GM10266 (cell line): Measurements from ENCODE around the gene INO80C.

Experiments used
- DNase-seq: peaks from one replicate; pipeline ENCODE4 v3.0.0; 2012; ENCODE audit errors: extremely low spot score
- CTCF ChIP-seq: IDR thresholded peaks from 2 replicates; pipeline ENCODE4 v1.5.1; 2012; ENCODE audit warnings: mild to moderate bottlenecking, low read depth; ENCODE audit not compliant: control insufficient read depth, insufficient read depth; ENCODE audit errors: missing control alignments

The INO80C gene

GRCh38 chr18:35497370-35498197, at the start of gene INO80C:
TSS of gene INO80C (minus strand) at chr18:35497960. CDS start at chr18:35497874, 86 bp downstream.
- no peak for TF ChIP-seq CTCF
- peak; percentile 84 for DNase-seq

- no peak for DNase-seq
- TF ChIP-seq CTCF = no peak
Observed at GRCh38 chr18:35547008-35547605, 49.3 kb upstream of the INO80C start.

GRCh38 chr18:35542356-35542755, 44.6 kb upstream of the INO80C start:
- no peak for DNase-seq
- no peak for TF ChIP-seq CTCF

- no peak for TF ChIP-seq CTCF
- no peak for DNase-seq
Observed at GRCh38 chr18:35535297-35535696, 37.5 kb upstream of the INO80C start.

- TF ChIP-seq CTCF = no peak
- no peak for DNase-seq
Observed at GRCh38 chr18:35533916-35534405, 36.2 kb upstream of the INO80C start.

GRCh38 chr18:35528749-35529274, 31.1 kb upstream of the INO80C start:
- DNase-seq = no peak
- no peak for TF ChIP-seq CTCF
